ENCODE results near the gene MYH3.
A peak's percentile ranks its signal among the peaks of the same experiment; 100 is the strongest.

DNA sequence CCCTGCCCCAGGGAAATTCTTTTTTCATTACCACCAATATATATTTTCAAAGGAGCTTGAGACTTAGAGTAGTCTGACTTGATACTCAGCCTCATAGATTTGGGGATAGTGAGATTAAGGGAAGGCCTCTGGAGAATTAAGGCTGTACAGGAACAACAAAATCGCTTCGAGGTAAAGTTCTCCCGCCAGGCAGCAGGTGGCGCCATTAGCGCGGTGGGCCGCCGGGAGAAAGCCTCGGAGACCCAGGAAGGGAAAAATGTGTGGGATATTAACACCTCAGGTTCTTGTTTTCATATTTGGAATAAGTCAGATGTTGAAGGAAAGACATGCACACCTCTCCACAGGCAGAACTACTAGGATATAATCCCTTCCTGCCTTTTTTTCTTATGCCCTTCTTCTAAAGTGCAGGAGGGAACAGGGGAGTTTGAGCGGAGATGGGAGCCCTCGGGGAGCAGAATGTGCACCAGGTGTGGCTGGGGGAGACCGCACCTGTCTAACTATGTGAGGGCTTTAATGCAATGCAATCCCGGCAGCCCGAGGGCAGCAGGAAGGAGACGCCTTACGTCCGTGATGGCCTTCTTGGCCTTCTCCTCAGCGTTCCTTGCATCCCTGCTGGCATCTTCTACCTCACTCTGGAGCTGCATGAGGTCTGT, 25.9 kb downstream of the MYH3 start:
- TF ChIP-seq, protein P1, sequence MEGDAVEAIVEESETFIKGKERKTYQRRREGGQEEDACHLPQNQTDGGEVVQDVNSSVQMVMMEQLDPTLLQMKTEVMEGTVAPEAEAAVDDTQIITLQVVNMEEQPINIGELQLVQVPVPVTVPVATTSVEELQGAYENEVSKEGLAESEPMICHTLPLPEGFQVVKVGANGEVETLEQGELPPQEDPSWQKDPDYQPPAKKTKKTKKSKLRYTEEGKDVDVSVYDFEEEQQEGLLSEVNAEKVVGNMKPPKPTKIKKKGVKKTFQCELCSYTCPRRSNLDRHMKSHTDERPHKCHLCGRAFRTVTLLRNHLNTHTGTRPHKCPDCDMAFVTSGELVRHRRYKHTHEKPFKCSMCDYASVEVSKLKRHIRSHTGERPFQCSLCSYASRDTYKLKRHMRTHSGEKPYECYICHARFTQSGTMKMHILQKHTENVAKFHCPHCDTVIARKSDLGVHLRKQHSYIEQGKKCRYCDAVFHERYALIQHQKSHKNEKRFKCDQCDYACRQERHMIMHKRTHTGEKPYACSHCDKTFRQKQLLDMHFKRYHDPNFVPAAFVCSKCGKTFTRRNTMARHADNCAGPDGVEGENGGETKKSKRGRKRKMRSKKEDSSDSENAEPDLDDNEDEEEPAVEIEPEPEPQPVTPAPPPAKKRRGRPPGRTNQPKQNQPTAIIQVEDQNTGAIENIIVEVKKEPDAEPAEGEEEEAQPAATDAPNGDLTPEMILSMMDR (IDR thresholded peaks at IDR 0.05), result peak; percentile 74
- no peak for TF ChIP-seq GABPB1 (CRISPR knock-in tag; IDR thresholded peaks at IDR 0.05)
- no peak for TF ChIP-seq NR1H2 (CRISPR knock-in tag; IDR thresholded peaks at IDR 0.05)
- no peak for TF ChIP-seq ESRRA (CRISPR knock-in tag; IDR thresholded peaks at IDR 0.05; ENCODE audit: borderline replicate concordance)
- TF ChIP-seq, protein P2, sequence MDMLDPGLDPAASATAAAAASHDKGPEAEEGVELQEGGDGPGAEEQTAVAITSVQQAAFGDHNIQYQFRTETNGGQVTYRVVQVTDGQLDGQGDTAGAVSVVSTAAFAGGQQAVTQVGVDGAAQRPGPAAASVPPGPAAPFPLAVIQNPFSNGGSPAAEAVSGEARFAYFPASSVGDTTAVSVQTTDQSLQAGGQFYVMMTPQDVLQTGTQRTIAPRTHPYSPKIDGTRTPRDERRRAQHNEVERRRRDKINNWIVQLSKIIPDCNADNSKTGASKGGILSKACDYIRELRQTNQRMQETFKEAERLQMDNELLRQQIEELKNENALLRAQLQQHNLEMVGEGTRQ (CRISPR knock-in tag; IDR thresholded peaks at IDR 0.05), result no peak
- no peak for TF ChIP-seq RORB (CRISPR knock-in tag; IDR thresholded peaks at IDR 0.05)

Measured in WTC11 (cell line).